Smooth muscle cell (in vitro differentiated cells): ENCODE data around the gene KMT2C. TPM values are rescaled to one million over a fixed set of nuclear protein-coding genes. Genes with fewer than 3 reads are reported as not detected.

ENCODE experiments used
- DNase-seq: peaks from one replicate; lab custom pipeline; 2025; ENCODE audit not compliant: unreplicated experiment; lab: John Stamatoyannopoulos, UW
- H2AFZ ChIP-seq: fragments of 200-600 bp; sonication (generic); 2 replicates; pipeline ENCODE4 v1.6.0; 2016; ENCODE audit warnings: antibody characterized with exemption, low read depth, mild to moderate bottlenecking
- H3F3A ChIP-seq: fragments of 200-600 bp; sonication (generic); 2 replicates; pipeline ENCODE4 v1.6.0; 2017; ENCODE audit warnings: antibody characterized with exemption, low read depth
- H3K27ac ChIP-seq: fragments of 200-600 bp; sonication (generic); 2 replicates; pipeline ENCODE4 v1.5.1; 2016; ENCODE audit warnings: low read depth, mild to moderate bottlenecking
- H3K27me3 ChIP-seq: fragments of 200-600 bp; sonication (generic); 2 replicates; pipeline ENCODE4 v1.6.1; 2016; ENCODE audit warnings: low read depth, mild to moderate bottlenecking
- H3K36me3 ChIP-seq: fragments of 200-600 bp; sonication (generic); 2 replicates; pipeline ENCODE4 v1.5.1; 2016; ENCODE audit warnings: low read depth
- H3K4me1 ChIP-seq: fragments of 200-600 bp; sonication (generic); 2 replicates; pipeline ENCODE4 v1.5.1; 2016; ENCODE audit warnings: low read depth
- H3K4me2 ChIP-seq: fragments of 200-600 bp; sonication (generic); 2 replicates; pipeline ENCODE4 v1.6.0; 2016; ENCODE audit warnings: mild to moderate bottlenecking
- H3K4me3 ChIP-seq: fragments of 200-600 bp; sonication (generic); 2 replicates; pipeline ENCODE4 v1.5.1; 2016; ENCODE audit warnings: mild to moderate bottlenecking
- H3K79me2 ChIP-seq: fragments of 200-600 bp; sonication (generic); 2 replicates; pipeline ENCODE4 v1.6.0; 2016; ENCODE audit warnings: low read depth, mild to moderate bottlenecking
- H3K9ac ChIP-seq: fragments of 200-600 bp; sonication (generic); 2 replicates; pipeline ENCODE4 v1.6.0; 2016; ENCODE audit warnings: low read depth
- H3K9me3 ChIP-seq: fragments of 200-600 bp; sonication (generic); replicated peaks from 2 replicates; pipeline ENCODE4 v1.5.1; 2016; ENCODE audit warnings: low read depth
- H4K20me1 ChIP-seq: fragments of 200-600 bp; sonication (generic); 2 replicates; pipeline ENCODE4 v1.6.0; 2016; ENCODE audit warnings: low read depth
- CTCF ChIP-seq: fragments of 200-600 bp; sonication (generic); IDR thresholded peaks from 2 replicates; pipeline ENCODE4 v1.5.1; 2017; ENCODE audit warnings: borderline replicate concordance, mild to moderate bottlenecking, antibody characterized with exemption; ENCODE audit not compliant: insufficient read depth, poor library complexity, severe bottlenecking
- WGBS: methylation state at CpG from one replicate; pipeline ENCODE4 v1.1.7; 2016; ENCODE audit warnings: low lambda C conversion rate; 5-methylcytosine and 5-hydroxymethylcytosine counted together
- polyA plus RNA-seq: library from polyadenylated mRNA; unstranded; fragments of >200 nt; fragmentation: Nextera tagmentation; extraction: Ambion mirVana; gene quantifications from 2 replicates; pipeline ENCODE4 v1.2.1, GENCODE V29; 2016
- total RNA-seq: library from RNA; depleted of rRNA; stranded (reverse); fragments of >200 nt; gene quantifications from 2 replicates; pipeline ENCODE4 v1.2.3, GENCODE V29; 2014

KMT2C gene
- total and polyA plus RNA-seq, 2 experiments from 2014 or later: 10.1 to 36.7 TPM

GRCh38 chr7:152103066-152103465 is 332.7 kb downstream of the KMT2C start:
- WGBS: 96% methylated on average over 7 of the region's 7 CpGs
- Histone ChIP-seq H3K36me3 (peaks cover 4% of the 10 kb centered on the region), H3K4me3 (no peak overlapping the region), H2AFZ (no peak overlapping the region), H3K4me2 (no peak overlapping the region), H3K9ac (no peak overlapping the region), H3K4me1 (no peaks in the 10 kb centered on the region), H3K79me2 (no peaks in the 10 kb centered on the region), H4K20me1 (no peaks in the 10 kb centered on the region), H3K27me3 (no peaks in the 10 kb centered on the region), H3K27ac (no peak overlapping the region), H3K9me3 (no peaks in the 10 kb centered on the region), H3F3A (no peaks in the 10 kb centered on the region)
- no peak for DNase-seq
- TF ChIP-seq CTCF: no peak

- peaks cover 1% of the 10 kb centered on the region for H3K4me1 ChIP-seq
- no peaks in the 10 kb centered on the region for H3F3A ChIP-seq
- no peak overlapping the region for H3K4me3 ChIP-seq
- H3K27ac ChIP-seq: no peak overlapping the region
- H3K9me3 ChIP-seq: no peaks in the 10 kb centered on the region
- peaks cover 5% of the 10 kb centered on the region for H3K79me2 ChIP-seq
- peaks cover 10% of the 10 kb centered on the region for H4K20me1 ChIP-seq
- H3K9ac ChIP-seq: no peak overlapping the region
- H3K36me3 ChIP-seq: no peaks in the 10 kb centered on the region
- H3K4me2 ChIP-seq: no peak overlapping the region
- WGBS: 96% methylated on average over 4 of the region's 4 CpGs
- H2AFZ ChIP-seq: no peak overlapping the region
- no peaks in the 10 kb centered on the region for H3K27me3 ChIP-seq
- no peak for DNase-seq
- no peak for TF ChIP-seq CTCF
Observed at GRCh38 chr7:152097330-152097729, 338.5 kb downstream of the KMT2C start.

GRCh38 chr7:152095771-152096170 is 340.0 kb downstream of the KMT2C start:
- H3K27ac ChIP-seq: no peak overlapping the region
- H3K79me2 ChIP-seq: peaks cover 12% of the 10 kb centered on the region
- TF ChIP-seq CTCF: no peak
- no peaks in the 10 kb centered on the region for H3K36me3 ChIP-seq
- H3K9me3 ChIP-seq: no peaks in the 10 kb centered on the region
- 100% methylated on average over 1 of the region's 1 CpG for WGBS
- peaks cover 6% of the 10 kb centered on the region for H3K4me1 ChIP-seq
- H4K20me1 ChIP-seq: peaks cover 14% of the 10 kb centered on the region
- H3K27me3 ChIP-seq: no peaks in the 10 kb centered on the region
- no peak overlapping the region for H2AFZ ChIP-seq
- no peak overlapping the region for H3K4me2 ChIP-seq
- H3K9ac ChIP-seq: no peak overlapping the region
- DNase-seq: no peak
- H3F3A ChIP-seq: no peaks in the 10 kb centered on the region
- H3K4me3 ChIP-seq: no peak overlapping the region

GRCh38 chr7:152093717-152094116 is 342.1 kb downstream of the KMT2C start:
- DNase-seq: no peak
- Histone ChIP-seq H3K4me3 (no peak overlapping the region), H3F3A (no peaks in the 10 kb centered on the region), H3K27me3 (no peaks in the 10 kb centered on the region), H3K27ac (no peak overlapping the region), H3K4me2 (no peak overlapping the region), H3K9ac (no peak overlapping the region), H4K20me1 (peaks cover 14% of the 10 kb centered on the region), H3K36me3 (no peaks in the 10 kb centered on the region), H3K79me2 (peaks cover 23% of the 10 kb centered on the region), H2AFZ (no peak overlapping the region), H3K4me1 (peaks cover 6% of the 10 kb centered on the region), H3K9me3 (no peaks in the 10 kb centered on the region)
- WGBS: 89% methylated on average over 4 of the region's 4 CpGs
- TF ChIP-seq CTCF: no peak
